Measurements from ENCODE around the gene PCNX4. TPM values are rescaled to one million over a fixed set of nuclear protein-coding genes. Genes with fewer than 3 reads are reported as not detected.

The PCNX4 gene
- total RNA-seq, 1 donor from 2014 or later, result 57.2 TPM

DNA sequence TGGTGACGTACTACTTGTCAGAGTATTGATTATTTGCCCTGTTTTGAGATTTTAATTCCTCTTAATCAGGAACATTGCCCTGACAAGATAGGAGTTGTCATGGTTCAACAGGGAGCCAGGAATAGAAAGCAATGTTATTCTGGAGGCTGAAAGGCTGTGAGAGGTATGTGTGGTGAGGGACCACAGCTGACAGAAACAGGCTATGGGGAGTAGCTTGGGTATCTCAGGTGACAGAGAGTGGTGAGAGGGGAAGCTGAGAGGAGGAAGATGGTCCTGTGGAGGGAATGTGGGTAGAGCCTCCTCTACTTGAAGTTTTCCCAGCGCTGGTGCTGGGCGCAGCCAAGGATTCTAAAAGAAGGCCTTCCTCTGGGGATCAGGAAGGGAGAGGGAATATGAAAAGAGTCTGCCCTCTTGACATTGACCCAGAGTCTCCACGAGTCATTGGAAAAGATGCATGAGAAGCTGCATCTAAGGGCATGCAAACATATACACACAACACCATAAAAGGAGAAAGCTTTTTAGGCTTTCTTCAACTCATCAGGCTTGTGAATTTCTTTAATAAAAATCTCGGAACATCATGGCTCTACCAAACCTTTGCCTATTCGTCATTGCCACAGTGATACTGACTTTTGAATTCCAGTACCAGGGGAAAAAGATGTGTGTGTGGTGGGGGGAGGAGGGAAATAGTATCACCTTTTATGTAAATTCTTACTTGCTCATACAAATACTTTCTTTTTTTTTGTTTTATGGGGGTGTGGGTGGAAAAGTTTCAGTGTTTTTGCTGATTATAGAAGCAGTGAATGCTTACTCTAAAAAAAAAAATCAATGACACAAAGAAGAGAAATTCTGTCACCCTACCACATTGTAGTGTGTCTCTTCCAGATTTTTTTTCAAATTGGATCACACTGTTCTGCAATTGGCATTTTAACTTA lies 113.4 kb downstream of the PCNX4 start:
- Mint-ChIP-seq H3K9me3 (ENCODE audit: low read depth) (peaks cover 5% of the 10 kb centered on the region), H3K27ac (ENCODE audit: unreplicated experiment) (no peak overlapping the region), H3K4me3 (ENCODE audit: unreplicated experiment) (no peak overlapping the region), H3K36me3 (ENCODE audit: low read depth) (no peaks in the 10 kb centered on the region), H3K4me1 (ENCODE audit: low read depth) (no peaks in the 10 kb centered on the region), H3K27me3 (ENCODE audit: low read depth) (peaks cover 26% of the 10 kb centered on the region)
- DNase-seq (ENCODE audit: low spot score), result no peak
- TF ChIP-seq, protein P1, sequence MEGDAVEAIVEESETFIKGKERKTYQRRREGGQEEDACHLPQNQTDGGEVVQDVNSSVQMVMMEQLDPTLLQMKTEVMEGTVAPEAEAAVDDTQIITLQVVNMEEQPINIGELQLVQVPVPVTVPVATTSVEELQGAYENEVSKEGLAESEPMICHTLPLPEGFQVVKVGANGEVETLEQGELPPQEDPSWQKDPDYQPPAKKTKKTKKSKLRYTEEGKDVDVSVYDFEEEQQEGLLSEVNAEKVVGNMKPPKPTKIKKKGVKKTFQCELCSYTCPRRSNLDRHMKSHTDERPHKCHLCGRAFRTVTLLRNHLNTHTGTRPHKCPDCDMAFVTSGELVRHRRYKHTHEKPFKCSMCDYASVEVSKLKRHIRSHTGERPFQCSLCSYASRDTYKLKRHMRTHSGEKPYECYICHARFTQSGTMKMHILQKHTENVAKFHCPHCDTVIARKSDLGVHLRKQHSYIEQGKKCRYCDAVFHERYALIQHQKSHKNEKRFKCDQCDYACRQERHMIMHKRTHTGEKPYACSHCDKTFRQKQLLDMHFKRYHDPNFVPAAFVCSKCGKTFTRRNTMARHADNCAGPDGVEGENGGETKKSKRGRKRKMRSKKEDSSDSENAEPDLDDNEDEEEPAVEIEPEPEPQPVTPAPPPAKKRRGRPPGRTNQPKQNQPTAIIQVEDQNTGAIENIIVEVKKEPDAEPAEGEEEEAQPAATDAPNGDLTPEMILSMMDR (IDR thresholded peaks at IDR 0.05), result no peak

- peaks cover 1% of the 10 kb centered on the region for H3K36me3 Mint-ChIP-seq (ENCODE audit: low read depth)
These were observed 114.5 kb downstream of the PCNX4 start for GRCh38 chr14:60206249-60206670.

DNA sequence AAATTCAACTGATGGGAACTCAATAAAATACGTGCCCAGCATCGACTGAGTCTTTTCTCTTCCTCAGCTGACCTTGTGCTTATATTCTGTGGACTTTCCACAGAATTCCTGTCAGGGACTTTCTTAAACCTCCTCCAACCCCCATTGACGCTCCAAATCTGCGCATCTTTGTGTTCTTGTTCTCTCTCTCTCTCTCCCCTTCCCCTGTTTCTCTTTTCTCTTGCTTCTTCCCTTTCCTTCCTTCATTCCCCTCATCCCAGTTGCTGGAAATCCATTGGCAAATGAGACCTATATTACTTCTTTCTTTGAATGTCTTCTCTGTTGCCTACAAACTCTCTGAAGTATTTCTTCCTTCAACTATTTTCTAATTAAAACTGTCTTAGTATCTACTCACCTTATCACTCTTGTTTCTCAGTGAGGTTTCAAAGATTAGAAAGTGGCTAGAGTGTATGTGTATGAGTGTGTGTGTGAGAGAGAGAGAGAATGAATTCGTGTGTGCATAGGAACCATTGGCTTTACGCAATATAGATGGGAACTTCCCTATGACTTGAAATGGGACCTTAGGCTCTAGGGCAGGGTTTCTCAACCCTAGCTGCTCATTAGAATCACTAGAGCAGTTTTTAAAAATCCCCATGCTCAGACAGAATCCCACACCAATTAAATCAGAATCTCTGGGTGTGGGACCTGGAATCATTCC lies 115.3 kb downstream of the PCNX4 start:
- TF ChIP-seq, protein P1 (IDR thresholded peaks at IDR 0.05), result no peak
- Mint-ChIP-seq H3K27me3 (ENCODE audit: low read depth) (peaks cover 30% of the 10 kb centered on the region), H3K4me3 (ENCODE audit: unreplicated experiment) (no peak overlapping the region), H3K27ac (ENCODE audit: unreplicated experiment) (no peak overlapping the region), H3K36me3 (ENCODE audit: low read depth) (peaks cover 1% of the 10 kb centered on the region), H3K4me1 (ENCODE audit: low read depth) (no peaks in the 10 kb centered on the region), H3K9me3 (ENCODE audit: low read depth) (no peaks in the 10 kb centered on the region)
- no peak for DNase-seq (ENCODE audit: low spot score)

More at GRCh38 chr14:60206249-60206670, 114.5 kb downstream of the PCNX4 start:
- Mint-ChIP-seq H3K4me1 (ENCODE audit: low read depth) (no peaks in the 10 kb centered on the region), H3K9me3 (ENCODE audit: low read depth) (peaks cover 3% of the 10 kb centered on the region), H3K27ac (ENCODE audit: unreplicated experiment) (no peak overlapping the region), H3K27me3 (ENCODE audit: low read depth) (peaks cover 30% of the 10 kb centered on the region), H3K4me3 (ENCODE audit: unreplicated experiment) (no peak overlapping the region)
- TF ChIP-seq, protein P1 (IDR thresholded peaks at IDR 0.05), result no peak
- no peak for DNase-seq (ENCODE audit: low spot score)

GRCh38 chr14:60210703-60211102 lies 119.0 kb downstream of the PCNX4 start:
- no peak overlapping the region for H3K27ac Mint-ChIP-seq (ENCODE audit: unreplicated experiment)
- no peak for DNase-seq (ENCODE audit: low spot score)
- peaks cover 26% of the 10 kb centered on the region for H3K27me3 Mint-ChIP-seq (ENCODE audit: low read depth)
- no peaks in the 10 kb centered on the region for H3K4me1 Mint-ChIP-seq (ENCODE audit: low read depth)
- H3K36me3 Mint-ChIP-seq (ENCODE audit: low read depth), result peaks cover 1% of the 10 kb centered on the region
- H3K9me3 Mint-ChIP-seq (ENCODE audit: low read depth), result no peaks in the 10 kb centered on the region
- no peak overlapping the region for H3K4me3 Mint-ChIP-seq (ENCODE audit: unreplicated experiment)
- TF ChIP-seq, protein P1 (IDR thresholded peaks at IDR 0.05), result no peak

DNA sequence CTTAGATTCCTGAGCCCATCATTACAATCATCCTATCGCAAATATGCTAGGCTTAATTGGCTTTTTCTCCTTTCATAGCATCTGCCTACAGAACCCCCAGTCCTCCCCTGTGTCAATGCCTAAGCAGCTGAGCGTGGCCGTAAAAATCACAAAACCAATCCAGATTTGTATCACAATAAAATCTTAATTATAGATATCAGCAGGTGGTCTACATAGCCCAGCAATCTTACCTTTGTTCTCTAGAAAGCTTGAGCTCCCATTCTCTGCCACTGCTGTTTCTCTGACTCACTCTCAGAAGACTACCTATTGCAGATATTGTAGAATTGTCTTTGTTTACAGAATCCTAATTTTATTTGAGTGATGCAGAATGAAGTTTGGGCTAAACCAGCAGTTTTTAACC lies 119.4 kb downstream of the PCNX4 start:
- Mint-ChIP-seq H3K9me3 (ENCODE audit: low read depth) (no peaks in the 10 kb centered on the region), H3K36me3 (ENCODE audit: low read depth) (peaks cover 1% of the 10 kb centered on the region), H3K4me1 (ENCODE audit: low read depth) (no peaks in the 10 kb centered on the region), H3K4me3 (ENCODE audit: unreplicated experiment) (no peak overlapping the region), H3K27me3 (ENCODE audit: low read depth) (peaks cover 26% of the 10 kb centered on the region), H3K27ac (ENCODE audit: unreplicated experiment) (no peak overlapping the region)
- TF ChIP-seq, protein P1 (IDR thresholded peaks at IDR 0.05), result no peak
- no peak for DNase-seq (ENCODE audit: low spot score)

All from chondrocyte (in vitro differentiated cells).